ENCODE measurements around the gene TRAPPC11.
"Not testable (repeated sequence)": the region's sequence is repeated elsewhere in the genome, so short reads cannot be mapped to it uniquely, and the experiment has no call there.

The TRAPPC11 gene

DNA sequence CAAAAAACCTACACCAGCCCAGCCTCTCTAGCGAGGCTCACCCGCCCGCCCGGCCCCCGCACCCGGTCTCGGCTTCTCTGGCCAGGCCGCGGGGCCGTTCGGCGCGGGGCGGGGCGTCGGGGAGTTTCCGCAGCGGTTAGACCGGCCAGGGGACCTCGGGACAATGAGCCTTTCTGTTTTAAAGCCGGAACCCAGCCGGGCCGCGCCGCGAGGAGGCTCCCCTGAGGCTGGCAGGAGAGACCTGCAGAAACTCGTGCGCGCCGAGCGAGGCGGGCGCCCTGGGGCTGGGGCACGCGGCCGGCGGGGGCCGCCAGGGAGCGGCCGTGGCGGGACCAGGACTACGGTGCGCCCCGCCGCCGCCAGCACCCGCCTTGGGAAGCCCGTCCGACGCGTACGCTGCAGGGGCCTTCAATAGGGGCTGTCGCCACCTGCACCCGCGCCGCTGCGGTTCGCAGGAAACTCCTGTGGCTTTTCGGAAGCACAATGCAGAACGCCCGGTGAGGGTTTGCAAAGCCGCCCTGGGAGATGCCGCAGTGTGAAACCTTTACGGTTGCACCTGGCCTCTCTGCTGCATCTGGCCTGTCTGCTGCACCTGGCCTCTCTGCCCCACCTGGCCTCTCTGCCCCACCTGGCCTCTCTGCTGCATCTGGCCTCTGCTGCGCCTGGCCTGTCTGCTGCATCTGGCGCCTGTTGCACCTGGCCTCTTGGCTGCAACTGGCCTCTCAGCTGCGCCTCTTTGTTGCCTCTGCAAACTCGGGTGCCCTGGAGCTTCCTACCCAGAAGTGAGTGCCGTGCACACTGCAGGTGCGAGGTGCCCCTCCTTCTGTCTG is 63.9 kb downstream of the TRAPPC11 start:
- DNase-seq, result peak; percentile 31

DNA sequence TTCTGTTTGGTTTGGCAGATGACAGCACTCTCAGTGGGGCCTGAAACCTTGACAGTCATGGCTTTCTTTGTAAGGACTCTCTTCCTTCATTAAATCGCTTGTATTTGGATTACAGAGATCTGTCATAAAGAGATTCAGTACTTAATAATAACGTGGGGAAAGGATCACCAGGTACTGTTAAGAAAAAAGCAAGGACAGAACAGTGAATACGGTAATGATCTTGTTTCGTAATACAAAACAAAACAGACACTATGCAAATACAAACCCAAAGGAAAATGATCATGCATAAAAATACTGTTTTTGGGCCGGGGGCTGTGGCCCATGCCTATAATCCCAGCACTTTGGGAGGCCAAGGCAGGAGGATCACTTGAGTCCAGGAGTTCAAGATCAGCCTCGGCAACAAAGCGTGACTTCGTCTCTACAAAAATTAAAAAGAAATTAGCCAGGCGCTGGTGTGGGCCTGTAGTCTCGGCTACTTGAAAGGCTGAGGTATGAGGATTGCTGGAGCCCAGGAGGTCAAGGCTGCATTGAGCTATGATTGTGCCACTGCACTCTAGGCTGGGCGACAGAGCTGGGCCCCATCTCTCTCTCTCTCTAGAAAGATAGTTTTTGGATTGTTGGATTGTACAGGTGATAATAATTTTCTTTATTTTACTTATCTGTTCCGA is 64.6 kb downstream of the TRAPPC11 start:
- no peak for DNase-seq

DNA sequence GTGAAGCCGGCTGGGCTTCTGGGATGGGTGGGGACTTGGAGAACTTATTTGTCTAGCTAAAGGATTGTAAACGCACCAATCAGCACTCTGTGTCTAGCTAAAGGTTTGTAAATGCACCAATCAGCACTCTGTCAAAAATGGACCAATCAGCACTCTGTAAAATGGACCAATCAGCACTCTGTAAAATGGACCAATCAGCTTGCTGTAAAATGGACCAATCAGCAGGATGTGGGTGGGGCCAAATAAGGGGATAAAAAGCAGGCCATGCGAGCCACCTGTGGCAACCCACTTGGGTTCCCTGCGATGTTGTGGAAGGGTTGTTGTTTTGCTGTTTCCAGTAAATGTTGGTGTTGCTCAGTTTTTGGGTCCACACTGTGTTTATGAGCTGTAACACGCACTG is 66.5 kb downstream of the TRAPPC11 start:
- not testable (repeated sequence) for DNase-seq

GRCh38 chr4:183727482-183727881 is 68.4 kb downstream of the TRAPPC11 start:
- DNase-seq, result no peak

DNA sequence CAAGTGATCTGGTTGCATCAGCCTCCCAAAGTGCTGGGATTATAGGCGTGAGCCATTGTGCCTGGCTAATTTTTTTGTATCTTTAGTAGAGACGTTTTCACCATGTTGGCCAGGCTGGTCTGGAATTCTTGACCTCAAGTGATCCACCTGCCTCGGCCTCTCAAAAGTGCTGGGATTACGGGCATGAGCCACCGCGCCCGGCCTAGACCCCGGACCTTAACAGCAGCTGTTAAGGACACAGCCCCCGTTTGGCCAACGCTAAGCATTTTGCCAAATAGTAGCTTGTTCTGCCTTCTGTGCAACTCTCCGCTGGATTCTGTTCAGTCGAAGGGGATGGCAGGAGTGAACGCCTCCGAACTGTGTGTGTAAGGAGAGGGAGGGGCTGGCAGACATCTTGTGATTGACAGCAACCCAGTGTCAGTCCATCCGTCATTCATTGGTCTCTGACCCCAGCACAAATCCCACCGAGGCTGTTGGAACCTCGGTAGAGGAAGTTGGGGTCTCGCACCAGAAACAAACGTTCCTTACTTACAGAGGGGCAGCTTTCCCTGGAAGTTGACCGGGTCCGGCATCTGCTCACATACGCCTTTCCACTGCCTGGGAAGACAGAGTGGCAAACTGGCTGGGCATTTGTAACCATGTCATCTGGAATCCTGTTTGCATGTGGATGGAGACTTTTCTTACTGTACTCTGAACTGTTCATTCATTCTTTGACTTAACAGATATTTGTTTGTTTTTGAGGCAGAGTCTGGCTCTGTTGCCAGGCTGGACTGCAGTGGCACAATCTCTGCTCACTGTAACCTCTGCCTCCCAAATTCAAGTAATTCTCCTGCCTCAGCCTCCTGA is 69.4 kb downstream of the TRAPPC11 start:
- no peak for DNase-seq

DNA sequence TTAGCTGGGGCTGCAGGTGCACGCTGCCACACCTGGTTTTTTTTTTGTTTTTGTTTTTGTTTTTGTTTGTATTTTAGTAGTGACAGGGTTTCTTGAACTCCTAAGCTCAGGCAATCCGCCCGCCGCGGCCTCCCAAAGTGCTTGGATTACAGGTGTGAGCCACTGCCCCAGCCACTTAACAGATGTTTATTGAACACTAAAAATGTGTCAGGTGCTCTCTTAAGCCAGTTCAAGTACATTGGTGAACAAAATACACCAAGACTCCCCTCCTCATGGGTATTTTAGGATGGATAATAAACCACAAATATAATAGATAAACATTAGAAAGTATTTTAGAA is 69.9 kb downstream of the TRAPPC11 start:
- DNase-seq, result no peak

DNA sequence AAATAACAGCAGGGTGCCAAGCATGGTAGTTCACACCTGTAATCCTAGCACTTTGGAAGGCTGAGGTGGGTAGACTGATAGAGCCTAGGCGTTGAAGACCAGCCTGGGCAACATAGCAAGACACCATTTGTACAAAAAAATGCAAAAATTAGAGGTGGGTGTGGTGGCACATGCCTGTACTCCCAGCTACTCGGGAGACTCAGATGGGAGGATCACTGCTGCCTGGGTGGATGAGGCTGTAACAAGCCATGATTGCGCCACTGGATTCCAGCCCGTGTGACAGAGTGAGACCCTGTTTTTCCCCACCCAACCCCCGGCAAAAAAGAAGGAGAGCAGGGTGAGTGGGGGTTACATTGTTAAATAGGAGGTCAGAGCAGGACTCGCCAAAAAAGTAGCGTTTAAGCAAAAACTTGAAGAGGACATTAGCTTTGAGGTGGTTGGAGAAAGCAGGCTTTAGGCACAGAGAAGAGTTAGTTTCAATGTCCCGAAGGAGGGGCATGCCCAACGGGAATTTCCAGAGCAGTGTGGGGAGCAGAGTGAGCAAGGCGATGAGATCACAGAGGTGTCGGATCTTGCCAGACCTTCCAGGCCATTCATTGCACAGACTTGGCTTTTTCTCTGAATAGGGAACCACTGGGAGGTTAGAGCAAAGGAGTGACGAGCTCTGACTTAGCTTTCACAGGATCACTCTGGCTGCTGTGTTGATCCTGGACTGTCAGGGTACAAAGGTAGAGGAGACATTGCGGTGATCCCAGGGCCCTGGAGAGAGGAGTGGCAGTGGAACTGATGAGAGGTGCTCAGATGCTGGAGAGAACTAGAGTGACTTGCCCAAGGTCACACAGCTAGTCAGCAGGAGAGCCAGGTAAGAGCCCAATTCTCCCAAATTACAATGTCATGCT is 70.6 kb downstream of the TRAPPC11 start:
- no peak for DNase-seq

GRCh38 chr4:183732296-183732695 is 73.2 kb downstream of the TRAPPC11 start:
- no peak for DNase-seq

GRCh38 chr4:183733181-183733580 is 74.1 kb downstream of the TRAPPC11 start:
- DNase-seq, result no peak

DNA sequence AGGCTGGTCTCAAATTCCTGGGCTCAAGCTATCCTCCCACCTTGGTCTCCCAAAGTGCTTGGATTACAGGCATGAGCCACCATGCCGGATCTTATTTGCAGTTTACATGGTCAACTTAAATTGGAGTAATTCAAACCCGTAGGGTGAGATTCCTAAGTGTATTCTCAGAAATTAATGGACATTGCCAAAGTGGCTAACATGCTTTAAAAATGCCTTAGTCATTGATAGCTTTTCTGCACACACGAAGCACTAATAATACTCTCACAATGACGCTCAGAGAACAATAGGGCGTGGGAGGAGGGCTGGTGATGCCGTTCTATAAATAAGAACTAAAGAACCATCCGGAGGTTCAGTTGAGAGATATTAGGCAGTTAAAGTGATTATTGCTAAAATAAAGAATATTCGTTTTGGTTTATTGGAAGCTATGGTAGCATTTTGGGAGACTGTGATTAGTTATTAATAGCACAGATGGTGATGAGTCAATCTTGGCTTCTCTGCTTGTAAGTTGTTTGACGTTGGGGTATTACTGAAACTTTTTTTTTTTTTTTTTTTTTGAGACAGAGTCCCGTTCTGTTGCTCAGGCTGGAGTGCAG is 79.1 kb downstream of the TRAPPC11 start:
- no peak for DNase-seq

DNA sequence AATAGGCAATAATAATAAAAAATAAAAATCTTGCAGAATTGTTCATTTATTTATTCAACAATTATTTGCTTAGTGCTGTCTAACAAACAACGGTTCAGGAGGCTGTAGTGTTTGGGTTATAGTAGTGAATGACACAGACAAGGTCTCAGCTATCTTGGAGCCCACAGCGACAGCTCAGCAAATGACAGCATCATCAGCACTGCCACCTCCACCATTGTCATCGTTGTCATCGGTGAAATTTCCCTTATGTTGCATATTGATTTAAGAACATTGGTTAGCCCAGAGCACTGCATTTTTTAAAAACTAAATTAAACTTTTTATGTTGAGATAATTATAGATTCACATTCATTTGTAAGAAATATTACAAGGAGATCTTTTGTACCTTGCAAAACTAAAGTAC is 79.9 kb downstream of the TRAPPC11 start:
- no peak for DNase-seq

DNA sequence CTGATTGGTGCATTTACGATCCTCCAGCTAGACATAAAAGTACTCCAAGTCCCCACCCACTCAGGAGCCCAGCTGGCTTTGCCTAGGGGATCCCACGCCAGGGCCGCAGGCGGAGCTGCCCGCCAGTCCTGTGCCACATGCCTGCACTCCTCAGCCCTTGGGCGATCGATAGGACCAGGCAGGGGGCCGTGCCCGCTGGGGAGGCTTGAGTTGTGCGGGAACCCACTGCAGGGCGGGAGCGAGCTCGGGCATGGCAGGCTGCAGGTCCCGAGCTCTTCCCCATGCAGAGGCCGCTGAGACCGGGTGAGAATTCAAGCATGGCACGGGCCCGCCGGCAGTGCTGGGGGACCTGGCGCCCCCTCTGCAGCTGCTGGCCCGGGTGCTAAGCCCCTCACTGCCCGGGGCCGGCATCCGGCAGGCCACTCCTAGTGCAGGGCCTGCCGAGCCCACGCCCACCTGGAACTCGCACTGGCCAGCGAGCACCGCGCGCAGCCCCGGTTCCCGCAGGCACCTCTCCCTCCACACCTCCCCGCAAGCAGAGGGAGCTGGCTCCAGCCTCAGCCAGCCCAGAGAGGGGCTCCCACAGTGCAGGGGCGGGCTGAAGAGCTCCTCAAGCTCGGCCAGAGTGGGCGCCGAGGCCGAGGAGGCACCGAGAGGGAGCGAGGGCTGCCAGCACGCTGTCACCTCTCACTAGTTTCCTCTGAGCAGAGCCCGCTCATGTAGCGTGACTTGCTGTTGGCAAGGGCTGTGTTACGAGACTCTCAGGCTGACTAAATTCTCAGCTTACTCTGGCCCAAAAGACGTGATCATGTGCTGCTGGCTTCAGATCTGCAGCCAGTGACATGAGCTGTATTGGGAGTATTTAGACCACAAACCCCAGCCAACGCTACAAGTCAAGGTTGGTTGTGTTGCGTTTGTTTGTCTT is 87.5 kb downstream of the TRAPPC11 start:
- no peak for DNase-seq

- no peak for DNase-seq
Observed at GRCh38 chr4:183747380-183747779, 88.3 kb downstream of the TRAPPC11 start.

GRCh38 chr4:183747931-183748670 is 89.0 kb downstream of the TRAPPC11 start:
- no peak for DNase-seq

- no peak for DNase-seq
Observed at GRCh38 chr4:183751106-183751505, 92.0 kb downstream of the TRAPPC11 start.

DNA sequence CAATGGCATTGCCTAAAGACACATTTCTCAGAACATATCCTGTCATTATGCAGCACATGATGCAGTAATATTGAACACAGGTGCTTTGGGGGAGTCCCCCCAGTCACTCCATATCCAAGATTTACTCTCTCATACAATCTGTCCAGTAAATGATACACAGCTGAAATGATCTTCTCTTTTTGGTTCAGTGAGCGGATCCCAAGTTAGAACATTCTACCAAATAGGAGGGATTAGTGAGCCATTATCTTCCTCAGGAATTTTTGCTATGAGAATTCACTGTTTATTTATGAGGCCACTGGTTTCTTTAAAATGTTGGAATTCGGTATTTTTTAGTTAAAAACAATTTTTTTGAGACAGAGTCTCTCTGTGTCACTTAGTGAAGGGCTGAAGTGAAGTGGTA is 96.5 kb downstream of the TRAPPC11 start:
- no peak for DNase-seq

GRCh38 chr4:183757060-183757459 is 98.0 kb downstream of the TRAPPC11 start:
- no peak for DNase-seq

- DNase-seq, result no peak
Observed at GRCh38 chr4:183758061-183758757, 99.1 kb downstream of the TRAPPC11 start.

DNA sequence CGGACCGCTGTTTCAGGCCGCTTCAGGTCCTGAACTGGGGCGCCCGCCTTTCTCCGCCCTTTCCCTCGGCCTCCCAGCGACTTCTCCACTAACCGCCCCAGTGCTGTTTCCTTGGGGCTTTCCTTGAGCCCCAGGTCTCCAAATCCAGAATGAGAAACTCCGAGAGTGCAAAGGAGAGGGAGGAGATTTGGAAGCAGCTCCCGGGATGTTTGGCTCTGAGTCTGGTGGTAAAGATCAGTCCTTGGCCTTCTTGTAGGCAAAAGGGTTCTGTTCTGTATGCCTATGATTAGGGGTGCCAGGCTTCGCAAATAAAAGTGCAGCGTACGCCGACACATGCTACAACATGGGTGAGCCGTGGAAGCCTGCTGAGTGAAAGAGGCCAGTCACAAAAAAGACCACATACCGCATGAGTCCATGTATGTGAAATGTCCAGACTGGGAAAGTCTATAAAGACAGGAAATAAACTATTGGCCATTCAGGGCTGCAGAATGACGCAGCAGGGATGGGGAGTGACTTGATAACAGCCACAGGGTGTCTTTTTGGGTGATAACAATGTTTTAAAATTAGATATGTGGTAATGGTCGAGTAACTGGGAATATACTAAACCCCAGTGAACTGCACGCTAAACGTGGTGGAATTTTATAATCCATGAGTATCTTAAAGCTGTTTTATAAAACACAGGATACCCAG is 99.8 kb downstream of the TRAPPC11 start:
- DNase-seq, result no peak

All from stimulated activated CD4-positive, alpha-beta T cell treated with anti-CD3 and anti-CD28 coated beads, Interleukin-4, amount 100 ng/mL, for 24 hours (primary cell).